Stimulated activated CD8-positive, alpha-beta memory T cell treated with anti-CD3 and anti-CD28 coated beads, Interleukin-12 subunit alpha, Interleukin-12 subunit beta, amount 100 ng/mL, for 4 hours (primary cell): ENCODE results near the gene APPL2.
"Not testable (repeated sequence)": the region's sequence is repeated elsewhere in the genome, so short reads cannot be mapped to it uniquely, and the experiment has no call there.

ENCODE experiments used
- DNase-seq: peaks from one replicate; pipeline ENCODE4 v3.0.0-alpha.2; 2020; ENCODE audit warnings: low read depth

The APPL2 gene

DNA sequence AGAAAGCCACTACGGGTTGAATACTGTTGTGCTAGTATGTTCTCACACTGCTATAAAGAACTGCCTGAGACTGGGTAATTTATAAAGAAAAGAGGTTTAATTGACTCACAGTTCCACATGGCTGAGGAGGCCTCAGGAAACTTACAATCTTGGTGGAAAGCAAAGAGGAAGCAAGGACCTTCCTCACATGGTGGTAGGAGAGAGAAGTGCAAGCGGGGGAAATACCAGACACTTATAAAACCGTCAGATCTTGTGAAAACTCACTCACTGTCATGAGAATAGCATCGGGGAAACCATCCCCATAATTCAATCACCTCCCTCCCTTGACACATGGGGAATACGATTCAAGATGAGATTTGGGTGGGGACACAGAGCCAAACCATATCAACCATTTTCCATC lies 20.5 kb upstream of the APPL2 start:
- DNase-seq, result not testable (repeated sequence)

DNA sequence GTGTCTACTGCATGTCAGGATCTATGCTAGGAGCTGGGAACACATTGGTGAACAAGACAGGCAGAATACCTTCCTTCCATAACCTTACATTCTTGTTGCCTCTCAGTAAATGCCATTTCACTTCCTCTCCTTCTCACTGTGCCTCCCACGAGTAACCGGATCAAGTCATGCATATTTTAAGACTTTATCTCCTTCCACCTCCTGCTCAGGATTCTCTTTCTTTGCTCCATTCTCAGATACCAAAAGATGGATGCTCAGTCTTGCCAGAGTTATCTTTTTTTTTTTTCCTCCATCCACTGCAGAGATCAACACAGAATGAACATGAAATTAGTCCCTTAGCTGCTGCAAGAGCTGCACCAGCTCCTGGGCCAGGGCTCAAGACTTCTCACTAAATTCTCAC lies 20.0 kb upstream of the APPL2 start:
- DNase-seq, result no peak

DNA sequence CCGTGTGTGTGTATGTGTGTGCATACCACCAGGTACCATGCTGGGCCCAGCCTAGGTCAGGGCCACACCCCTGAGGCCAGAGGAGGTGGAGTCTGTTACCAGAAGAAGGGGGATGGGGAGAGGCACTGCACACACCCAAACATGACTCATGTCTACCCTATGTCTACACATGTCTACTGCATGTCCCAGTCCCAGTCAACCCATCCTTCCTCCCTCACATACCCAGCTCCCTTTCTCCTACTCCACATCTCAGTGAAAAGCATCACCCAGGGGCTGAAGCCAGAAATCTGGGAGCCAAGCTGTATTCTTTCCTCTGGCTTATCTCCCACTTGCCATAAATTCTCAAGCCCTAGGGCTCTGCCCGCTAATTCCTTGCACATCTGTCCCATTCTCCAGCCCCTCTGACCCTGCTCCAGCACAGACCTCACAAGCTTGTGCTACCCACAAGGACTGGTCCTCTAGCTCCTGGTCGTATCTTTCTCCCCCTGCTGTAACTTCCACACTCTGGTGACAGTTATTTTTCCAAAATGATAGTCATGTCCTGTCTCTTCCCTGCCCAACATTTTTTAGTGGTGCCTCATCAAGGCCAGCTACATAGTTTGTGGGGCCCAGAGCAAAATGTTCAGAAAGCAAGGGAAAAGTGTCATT lies 18.0 kb upstream of the APPL2 start:
- DNase-seq, result no peak

DNA sequence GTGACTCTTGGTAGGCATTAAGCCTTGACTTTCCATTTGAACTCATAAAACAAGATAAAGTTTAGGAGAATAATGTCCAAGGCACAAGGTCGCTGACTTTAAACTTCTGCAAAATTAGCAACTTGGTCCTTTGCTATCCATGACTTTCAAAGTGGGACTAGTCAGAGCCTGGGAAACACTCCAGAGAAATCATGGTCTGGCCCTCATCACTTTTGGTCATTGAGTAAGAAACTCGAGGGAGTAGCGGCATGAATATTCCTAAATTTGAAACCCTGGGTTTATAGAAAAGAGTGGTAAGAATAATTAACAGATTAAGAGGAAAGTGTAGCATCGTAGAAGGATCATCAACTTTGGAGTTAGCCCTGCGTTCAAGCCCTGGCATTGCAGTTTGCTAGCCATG lies 16.9 kb upstream of the APPL2 start:
- DNase-seq, result no peak

DNA sequence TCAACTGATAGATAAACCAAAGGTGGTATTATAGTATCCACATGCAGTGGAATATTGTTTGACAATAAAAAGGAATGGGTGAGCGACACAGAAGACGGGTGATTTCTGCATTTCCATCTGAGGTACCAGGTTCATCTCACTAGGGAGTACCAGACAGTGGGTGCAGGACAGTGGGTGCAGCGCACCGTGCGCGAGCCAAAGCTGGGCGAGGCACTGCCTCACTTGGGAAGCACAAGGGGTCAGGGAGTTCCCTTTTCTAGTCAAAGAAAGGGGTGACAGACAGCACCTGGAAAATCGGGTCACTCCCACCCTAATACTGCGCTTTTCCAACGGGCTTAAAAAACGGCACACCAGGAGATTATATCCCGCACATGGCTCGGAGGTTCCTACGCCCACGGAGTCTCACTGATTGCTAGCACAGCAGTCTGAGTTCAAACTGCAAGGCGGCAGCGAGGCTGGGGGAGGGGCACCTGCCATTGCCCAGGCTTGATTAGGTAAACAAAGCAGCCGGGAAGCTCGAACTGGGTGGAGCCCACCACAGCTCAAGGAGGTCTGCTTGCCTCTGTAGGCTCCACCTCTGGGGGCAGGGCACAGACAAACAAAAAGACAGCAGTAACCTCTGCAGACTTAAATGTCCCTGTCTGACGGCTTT lies 9.9 kb upstream of the APPL2 start:
- DNase-seq, result not testable (repeated sequence)

DNA sequence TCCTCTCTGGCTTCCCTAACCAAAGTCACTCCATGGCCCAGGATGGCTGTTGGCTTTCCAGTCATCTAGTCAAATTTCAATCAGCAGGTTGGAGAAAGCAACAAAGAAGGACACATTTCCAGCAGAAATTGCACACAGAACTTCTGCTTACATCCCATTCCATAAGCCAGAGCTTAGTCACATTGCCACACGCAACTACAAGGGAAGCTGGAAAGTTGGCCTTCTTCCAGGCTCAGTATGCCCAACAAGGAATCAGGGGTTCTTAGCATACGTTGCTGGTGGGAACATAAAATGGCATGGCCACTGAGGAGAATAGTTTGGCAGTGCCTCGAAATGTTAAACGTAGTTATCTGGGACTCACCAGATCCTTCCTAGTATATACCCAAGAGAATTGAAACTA lies 9.3 kb upstream of the APPL2 start:
- no peak for DNase-seq

DNA sequence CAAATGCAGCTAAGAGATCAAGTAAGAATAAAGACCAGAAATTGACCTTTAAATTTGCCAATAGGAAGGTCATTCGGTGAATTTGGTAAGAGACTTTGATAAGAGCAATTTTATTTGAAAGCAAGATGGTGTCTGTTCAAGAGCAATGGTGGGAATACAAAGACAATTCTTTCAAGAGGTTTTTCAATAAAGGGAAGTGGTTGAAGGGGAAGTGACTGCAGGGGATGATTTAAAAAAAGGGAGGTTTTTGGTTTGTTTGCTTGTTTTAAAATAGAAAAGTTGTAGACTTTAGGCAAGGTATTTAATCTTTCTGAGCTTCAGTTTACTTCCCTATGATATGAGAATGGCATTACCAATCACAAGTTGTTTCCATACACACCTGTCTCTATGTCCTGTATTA lies 4.3 kb upstream of the APPL2 start:
- no peak for DNase-seq

DNA sequence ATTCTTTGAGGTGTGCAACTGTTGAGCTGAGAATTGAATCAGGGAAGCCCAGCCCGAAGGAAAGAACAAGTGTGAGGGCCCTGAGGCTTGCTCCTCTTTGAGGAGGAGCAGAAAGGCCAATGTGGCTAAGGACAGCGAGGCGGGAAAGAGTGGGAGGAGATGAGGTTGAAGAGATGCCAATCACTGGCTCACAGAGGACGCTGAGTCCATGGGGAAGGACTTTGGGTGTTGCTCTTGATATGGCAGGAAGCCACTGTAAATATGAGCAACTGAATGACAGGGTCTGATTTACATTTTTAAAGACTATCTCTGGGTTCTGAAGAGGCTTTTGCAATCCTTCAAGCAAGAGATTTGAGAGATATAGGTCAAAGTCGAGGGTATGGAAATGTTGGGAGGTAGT lies 3.3 kb upstream of the APPL2 start:
- no peak for DNase-seq

DNA sequence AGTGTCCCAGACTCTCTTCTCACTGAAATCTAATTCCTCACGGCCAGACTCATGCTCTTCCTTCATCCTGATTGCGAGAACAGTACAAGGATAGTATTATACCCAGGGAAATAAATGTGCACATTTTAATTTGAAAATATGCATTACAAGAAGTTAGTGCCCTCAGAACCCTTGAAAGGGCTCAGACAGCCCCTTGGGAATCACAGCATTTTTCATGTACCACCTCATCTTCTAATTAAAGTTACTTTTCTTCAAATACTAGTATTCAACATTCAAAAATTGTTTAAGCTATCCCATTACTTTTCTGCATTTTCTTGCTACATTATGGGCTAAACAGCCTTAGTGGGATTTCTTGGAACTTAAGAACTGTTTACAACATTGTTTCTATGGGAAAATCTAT lies 1.7 kb upstream of the APPL2 start:
- no peak for DNase-seq

DNA sequence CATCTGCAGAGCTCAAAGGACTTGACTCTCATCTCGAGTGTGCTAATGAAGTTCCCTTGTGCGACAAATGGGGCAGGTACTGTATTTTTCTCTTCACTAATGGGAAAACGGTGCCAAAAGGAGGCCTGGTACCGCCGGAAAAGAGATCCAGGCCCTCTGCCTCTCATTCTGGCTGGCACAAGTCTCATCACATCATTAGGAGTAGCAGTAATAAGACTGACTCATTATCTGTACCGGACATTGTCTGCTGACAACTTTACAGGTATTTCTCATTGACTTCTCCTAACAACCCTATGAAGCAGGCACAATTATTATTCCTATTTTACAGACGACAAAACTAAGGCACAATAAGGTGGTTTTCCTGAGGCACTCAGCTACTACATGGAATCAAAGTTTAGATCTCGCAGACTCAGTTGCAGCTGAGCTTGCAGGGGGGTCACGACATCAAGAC lies 668 bp downstream of the APPL2 start:
- DNase-seq, result no peak

DNA sequence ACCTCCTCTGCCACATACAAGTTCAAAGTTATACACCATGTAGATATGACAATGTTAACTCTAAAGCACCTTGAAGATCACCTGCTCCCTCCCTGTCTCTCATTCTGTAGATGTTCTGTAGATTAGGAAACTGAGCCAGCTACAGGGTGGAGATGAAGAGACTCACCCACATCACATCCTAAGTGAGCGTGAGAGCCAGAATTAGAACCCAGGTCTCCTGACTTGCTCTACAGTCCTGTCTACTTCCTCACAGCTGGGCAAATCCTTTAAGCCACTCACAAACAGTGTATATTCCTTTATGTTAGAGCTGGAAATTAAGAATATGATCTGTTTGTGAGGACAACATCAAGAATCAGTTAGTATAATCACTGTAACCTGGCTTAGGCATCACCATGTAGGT lies 1.8 kb downstream of the APPL2 start:
- no peak for DNase-seq

DNA sequence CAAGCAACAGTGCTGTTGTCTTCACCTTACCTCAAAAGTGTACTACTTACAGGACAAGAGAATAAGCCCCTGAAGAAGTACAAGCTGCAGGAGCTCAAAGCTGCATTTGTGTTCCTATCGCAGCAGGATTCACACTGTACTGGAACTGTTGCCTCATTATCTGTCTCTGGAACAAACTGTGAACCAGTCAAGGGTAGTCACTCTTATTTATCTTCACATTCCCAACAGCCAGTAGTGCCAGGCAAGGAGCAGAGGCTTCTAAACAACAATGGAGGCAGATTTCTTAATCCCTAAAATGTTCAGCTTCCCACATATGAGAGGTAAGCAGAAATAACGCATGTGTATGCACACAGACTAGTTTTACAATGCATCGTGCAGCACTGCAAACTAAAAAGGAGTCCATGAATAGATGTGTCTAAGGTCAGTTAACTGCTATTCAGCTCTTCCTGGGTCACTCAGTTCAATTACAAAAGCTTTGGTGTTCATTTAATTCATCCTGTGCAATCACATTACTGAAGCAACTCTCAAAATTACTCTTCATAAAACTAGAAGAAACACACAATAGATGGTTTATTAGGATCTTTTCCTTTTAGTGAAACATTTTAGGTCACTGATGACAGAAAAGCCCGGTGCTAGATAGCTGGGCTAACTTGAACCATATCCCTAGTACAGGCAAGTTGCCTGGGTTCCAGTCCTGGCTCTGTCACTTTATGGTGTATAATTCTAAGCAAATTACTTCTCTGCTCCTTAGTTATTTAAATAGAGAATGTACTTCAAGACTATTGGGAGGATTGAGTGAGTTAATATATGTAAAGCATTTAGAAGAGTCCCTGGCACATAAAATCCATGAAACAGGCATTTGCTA lies 2.7 kb downstream of the APPL2 start:
- no peak for DNase-seq

DNA sequence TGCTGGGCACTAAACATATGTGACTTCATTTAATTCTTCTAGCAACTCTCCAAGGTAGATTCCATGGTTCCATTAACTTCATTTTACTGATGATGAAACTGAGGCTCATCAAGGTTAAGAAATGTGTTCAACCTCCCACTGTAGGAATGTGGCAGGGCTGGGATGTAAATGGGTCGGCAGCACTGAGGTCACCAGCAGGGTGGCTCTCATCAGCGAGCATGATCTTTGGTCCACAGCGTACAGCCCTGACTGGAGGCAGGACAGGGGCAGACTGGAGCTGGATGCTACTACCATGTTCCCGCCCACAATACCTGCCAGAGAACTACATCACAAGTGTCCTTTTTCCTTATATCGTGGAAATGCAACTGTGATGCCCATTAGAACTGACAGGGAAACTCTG lies 4.6 kb downstream of the APPL2 start:
- no peak for DNase-seq

DNA sequence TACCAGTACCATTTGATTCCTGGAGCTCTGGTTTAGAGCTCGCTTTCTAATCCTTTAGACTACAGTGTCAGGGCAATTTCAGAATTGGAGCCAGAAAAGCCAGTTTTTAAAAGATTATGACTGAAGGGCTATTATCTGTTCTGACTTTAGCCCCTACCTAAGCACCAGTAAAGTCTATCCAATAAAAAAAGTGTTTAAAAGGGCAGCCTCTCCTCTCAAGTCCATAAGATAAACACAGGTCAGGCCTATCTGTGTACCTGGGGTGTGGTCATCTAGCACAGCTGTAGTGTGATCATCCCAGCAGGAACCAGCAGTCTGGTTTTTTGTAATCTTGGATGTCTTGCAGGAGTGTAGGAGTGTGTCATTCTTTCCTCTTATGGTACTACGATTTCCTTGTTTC lies 6.6 kb downstream of the APPL2 start:
- DNase-seq, result no peak

DNA sequence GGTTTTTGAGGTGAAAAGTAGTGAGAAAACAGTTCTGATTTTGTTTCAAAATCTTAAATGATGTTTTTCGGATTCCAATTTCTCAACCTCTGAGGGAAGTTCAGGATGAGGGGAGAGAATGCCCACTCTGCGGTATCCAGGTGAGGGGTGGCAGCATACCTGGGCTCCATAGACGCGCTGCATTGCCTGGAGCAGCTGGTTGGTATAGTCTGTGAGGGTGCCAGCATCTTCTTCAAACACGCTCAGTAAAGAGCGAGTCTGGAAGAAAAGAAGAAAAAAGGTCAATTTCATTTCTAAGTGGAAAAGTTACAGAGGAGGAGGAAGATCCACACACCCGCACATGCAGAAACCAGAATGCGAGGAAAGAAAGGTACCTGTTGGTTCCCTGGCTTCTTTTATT lies 7.0 kb downstream of the APPL2 start:
- no peak for DNase-seq

DNA sequence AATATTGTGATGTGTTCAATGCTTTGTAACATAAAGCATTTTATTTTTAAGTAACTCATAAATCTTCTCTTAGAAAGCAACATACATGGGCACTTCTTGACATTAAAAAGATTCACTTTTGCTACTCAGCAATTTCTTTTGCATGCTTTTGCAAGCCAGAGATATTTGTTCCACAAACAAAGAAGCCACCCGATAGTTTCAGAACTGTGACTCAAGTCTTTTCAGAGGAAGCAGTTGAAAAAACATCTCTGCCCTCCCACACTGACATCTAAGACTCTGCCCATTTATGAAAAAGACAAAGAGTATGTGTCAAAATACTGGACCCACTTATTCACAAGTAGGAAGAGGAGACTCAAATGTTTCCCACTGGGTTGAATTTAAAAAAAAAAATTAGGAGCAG lies 7.5 kb downstream of the APPL2 start:
- DNase-seq, result no peak

DNA sequence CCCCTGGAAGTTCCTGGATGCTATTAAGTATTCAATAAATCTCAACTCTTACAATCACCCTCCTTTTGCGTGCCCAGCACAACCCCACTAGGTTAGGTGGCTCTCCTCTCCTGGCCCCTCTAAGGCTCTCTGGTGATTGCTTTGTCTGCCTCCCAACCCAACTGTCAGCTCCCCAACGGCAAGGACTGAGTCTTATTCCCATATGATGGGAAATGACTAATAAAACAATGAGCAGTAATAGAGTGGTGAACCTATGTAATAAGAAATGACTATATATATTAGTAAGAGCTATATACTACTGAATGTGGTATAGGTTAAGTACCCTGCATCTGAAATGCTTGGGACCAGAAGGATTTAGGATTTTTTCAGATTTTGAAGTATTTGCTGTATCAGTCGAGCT lies 8.1 kb downstream of the APPL2 start:
- no peak for DNase-seq

DNA sequence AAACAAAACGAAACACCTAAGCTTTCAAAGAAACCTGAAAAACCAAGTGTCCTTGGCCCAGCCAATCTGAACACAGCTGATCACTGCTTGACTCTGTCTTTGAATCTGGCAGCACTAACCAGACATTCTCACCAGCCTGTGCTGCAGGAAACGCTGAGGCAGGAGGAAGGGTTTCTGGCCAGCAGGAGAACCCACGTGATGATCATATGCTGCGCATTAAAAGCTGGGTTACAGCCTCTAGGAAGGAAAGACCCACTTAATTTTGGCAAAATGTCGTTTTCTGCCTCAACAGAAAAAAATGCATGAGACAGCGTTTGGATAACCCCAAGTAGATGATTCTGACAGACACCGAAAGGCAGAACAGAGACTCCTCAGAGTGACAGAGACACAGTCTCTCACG lies 9.8 kb downstream of the APPL2 start:
- DNase-seq, result no peak

DNA sequence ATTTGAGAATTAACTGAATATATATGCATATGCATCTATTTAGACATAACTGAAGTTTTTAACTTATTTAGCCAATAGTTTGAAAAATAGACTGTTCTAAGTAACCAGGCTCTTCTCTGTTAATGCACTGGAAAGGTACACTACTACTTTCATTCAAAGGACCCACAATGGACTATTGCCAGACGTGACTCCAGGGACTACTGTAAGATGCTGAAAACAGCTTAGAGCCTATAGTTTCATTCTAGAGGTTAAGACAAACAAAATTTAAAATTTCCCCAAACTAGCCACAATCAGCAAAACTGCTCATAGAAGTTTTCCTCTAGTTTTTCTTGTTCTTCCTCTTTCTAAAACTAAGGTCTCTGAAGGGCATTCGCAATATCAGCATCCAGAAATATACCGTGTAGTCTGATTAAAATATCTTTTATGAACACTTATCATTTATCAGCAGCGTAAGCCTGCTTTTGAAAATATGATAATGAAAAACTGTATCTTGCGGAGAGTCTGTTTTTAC lies 10.4 kb downstream of the APPL2 start:
- no peak for DNase-seq

DNA sequence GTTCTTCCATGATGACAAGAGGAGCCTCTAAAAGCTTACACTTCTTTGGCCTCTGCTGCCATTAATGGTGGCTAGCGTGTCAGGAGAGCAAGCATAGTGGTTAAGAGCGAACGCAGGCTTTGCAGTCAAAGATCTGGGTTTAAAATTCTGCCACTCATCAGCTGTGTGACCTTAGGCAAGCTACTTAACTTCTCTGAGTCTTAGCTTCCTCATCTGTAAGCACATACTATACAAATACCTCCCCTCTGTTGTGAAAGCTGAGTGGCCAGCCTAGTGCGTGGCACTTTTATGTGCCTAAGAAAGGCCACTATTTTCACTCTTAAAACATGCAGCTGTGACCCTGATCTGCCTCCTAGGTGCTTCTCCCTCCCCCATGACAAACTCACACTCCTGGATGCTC lies 11.6 kb downstream of the APPL2 start:
- no peak for DNase-seq

DNA sequence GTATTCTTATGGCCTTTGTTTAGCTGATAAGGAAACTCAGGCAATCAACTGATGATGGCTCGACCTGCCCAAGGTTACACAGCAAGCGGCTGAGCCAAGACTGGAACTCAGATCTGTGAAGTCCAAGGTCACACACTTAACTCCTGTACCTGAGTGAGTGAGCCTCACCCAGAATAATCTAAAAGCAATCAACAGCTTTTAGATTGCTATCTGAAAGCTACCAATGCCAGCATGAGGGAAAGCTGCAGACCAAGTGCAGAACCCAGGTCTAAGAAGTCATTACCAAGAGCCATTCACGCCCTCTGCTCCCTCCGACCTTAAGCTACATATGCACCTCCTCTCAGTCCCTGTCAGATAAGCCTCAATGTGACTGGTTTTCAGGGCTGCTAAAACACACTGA lies 12.1 kb downstream of the APPL2 start:
- DNase-seq, result no peak

DNA sequence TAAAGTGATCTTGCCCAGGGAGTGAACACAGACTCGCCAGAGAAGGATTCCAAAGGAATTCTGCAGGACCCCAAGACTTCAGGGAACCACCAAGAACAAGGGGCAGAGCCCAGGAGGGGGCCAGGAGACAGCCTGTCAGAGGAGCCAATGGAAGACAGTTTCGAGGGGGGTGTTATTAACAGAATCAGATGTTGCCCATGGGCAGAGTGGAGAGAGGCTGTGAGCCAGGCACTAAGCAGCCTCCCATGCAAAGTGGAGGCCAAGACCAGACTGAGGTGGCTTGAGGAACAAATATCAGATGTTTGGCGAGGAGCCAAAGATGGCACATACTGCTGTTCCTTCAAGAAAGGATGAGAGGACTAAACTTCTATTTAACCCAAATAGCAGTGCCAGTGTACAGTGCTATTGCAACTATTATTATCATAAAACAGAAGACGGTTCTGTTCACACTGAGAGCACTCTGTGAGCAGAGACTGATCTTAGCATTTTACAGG lies 12.6 kb downstream of the APPL2 start:
- DNase-seq, result no peak
